IMR-90 (cell line): Measurements from ENCODE around the gene GKN1. TPM values are rescaled to one million over a fixed set of nuclear protein-coding genes. Genes with fewer than 3 reads are reported as not detected.

Experiments
- ATAC-seq: fragments of 200-7000 bp; cut with Tn5 transposase; 2 replicates; pipeline ENCODE4 v1.9.1; 2020; ENCODE audit warnings: low read depth, mild to moderate bottlenecking, moderate library complexity
- BruUV-seq: library from RNA; stranded (reverse); fragments of 400-500 nt; replicated peaks from 2 replicates; lab custom pipeline; 2021; lab: Mats Ljungman, UMichigan
- CTCF ChIA-PET: fragments of 300-600 bp; formaldehyde crosslinking; extraction: SDS; loops from one replicate; lab custom pipeline; 2021; ENCODE audit warnings: antibody characterized with exemption; lab: Yijun Ruan, JAX
- POLR2A ChIA-PET: fragments of 300-600 bp; sonication (Branson Sonifier 250); formaldehyde crosslinking; loops from one replicate; lab custom pipeline; 2022; ENCODE audit warnings: antibody characterized with exemption; ENCODE audit not compliant: unreplicated experiment; lab: Charles Lee
- DNase-seq: peaks from one replicate; pipeline ENCODE4 v3.0.0; 2013
- H2AFZ ChIP-seq: replicated peaks from 2 replicates; pipeline ENCODE3; 2013; ENCODE audit warnings: low read length, mild to moderate bottlenecking; ENCODE audit not compliant: poor library complexity
- H2AK5ac ChIP-seq: 2 replicates; pipeline ENCODE4 v1.6.1; 2013; ENCODE audit warnings: low read depth, low read length, inconsistent platforms
- H2AK9ac ChIP-seq: replicated peaks from 2 replicates; pipeline ENCODE3; 2013; ENCODE audit warnings: mild to moderate bottlenecking, low read depth, low read length, moderate library complexity; ENCODE audit not compliant: poor library complexity
- H2BK120ac ChIP-seq: 2 replicates; pipeline ENCODE4 v1.6.1; 2013; ENCODE audit warnings: low read depth, low read length, inconsistent platforms
- H2BK15ac ChIP-seq: 3 replicates; pipeline ENCODE4 v1.6.1; 2013; ENCODE audit warnings: low read depth, low read length, inconsistent platforms
- H2BK20ac ChIP-seq: 2 replicates; pipeline ENCODE4 v1.6.1; 2013; ENCODE audit warnings: low read depth, mild to moderate bottlenecking, inconsistent platforms, low read length, moderate library complexity
- H2BK5ac ChIP-seq: 2 replicates; pipeline ENCODE4 v1.6.1; 2013; ENCODE audit warnings: mild to moderate bottlenecking, low read depth, low read length, inconsistent platforms; ENCODE audit not compliant: poor library complexity, severe bottlenecking
- H3K14ac ChIP-seq: replicated peaks from 2 replicates; pipeline ENCODE4 v1.6.1; 2013; ENCODE audit warnings: low read depth, low read length, inconsistent platforms
- H3K18ac ChIP-seq: 2 replicates; pipeline ENCODE4 v1.6.1; 2013; ENCODE audit warnings: low read depth, low read length, control low read depth
- H3K23ac ChIP-seq: 2 replicates; pipeline ENCODE4 v1.6.1; 2013; ENCODE audit warnings: low read depth, low read length, inconsistent platforms
- H3K27ac ChIP-seq: 2 replicates; pipeline ENCODE4 v1.5.1; 2013; ENCODE audit warnings: mild to moderate bottlenecking, control low read depth, low read length; ENCODE audit not compliant: insufficient read depth
- H3K27me3 ChIP-seq: 2 replicates; pipeline ENCODE4 v1.6.1; 2013; ENCODE audit warnings: low read length; ENCODE audit not compliant: control insufficient read depth, insufficient read depth
- H3K36me3 ChIP-seq: 2 replicates; pipeline ENCODE4 v1.6.1; 2013; ENCODE audit warnings: low read length, mixed read lengths; ENCODE audit not compliant: control insufficient read depth, insufficient read depth
- H3K4ac ChIP-seq: 2 replicates; pipeline ENCODE4 v1.6.1; 2013; ENCODE audit warnings: low read depth, low read length, inconsistent platforms
- H3K4me1 ChIP-seq: 2 replicates; pipeline ENCODE4 v1.6.1; 2013; ENCODE audit warnings: low read length, mixed read lengths; ENCODE audit not compliant: control insufficient read depth, insufficient read depth
- H3K4me2 ChIP-seq: 2 replicates; pipeline ENCODE4 v1.6.1; 2013; ENCODE audit warnings: low read depth, mild to moderate bottlenecking, control low read depth, low read length, moderate library complexity
- H3K4me3 ChIP-seq: 2 replicates; pipeline ENCODE4 v1.5.1; 2013; ENCODE audit warnings: low read depth, mild to moderate bottlenecking, control low read depth, low read length, moderate library complexity; ENCODE audit not compliant: insufficient read depth
- H3K56ac ChIP-seq: 2 replicates; pipeline ENCODE4 v1.6.1; 2013; ENCODE audit warnings: low read length, inconsistent platforms; ENCODE audit not compliant: insufficient read depth; ENCODE audit errors: extremely low read depth
- H3K79me1 ChIP-seq, 2 experiments: 2 replicates each; pipeline ENCODE4 v1.6.1; 2013; ENCODE audit warnings: low read length in 2 of 2, inconsistent platforms in 1 of 2, low read depth in 1 of 2
- H3K9ac ChIP-seq: 2 replicates; pipeline ENCODE4 v1.6.1; 2013; ENCODE audit warnings: low read depth, low read length, control low read depth
- H3K9me1 ChIP-seq: 2 replicates; pipeline ENCODE4 v1.6.1; 2013; ENCODE audit warnings: low read length, inconsistent platforms; ENCODE audit not compliant: insufficient read depth
- H3K9me3 ChIP-seq: 2 replicates; pipeline ENCODE4 v1.6.1; 2013; ENCODE audit warnings: low read length; ENCODE audit not compliant: control insufficient read depth, insufficient read depth
- H4K20me1 ChIP-seq: 2 replicates; pipeline ENCODE4 v1.6.1; 2013; ENCODE audit warnings: low read length, inconsistent platforms; ENCODE audit not compliant: insufficient read depth
- H4K5ac ChIP-seq: 2 replicates; pipeline ENCODE4 v1.6.1; 2013; ENCODE audit warnings: mild to moderate bottlenecking, low read depth, low read length, control low read depth
- H4K8ac ChIP-seq, 2 experiments: 2 replicates each; pipeline ENCODE4 v1.6.1; 2013; ENCODE audit warnings: low read depth in 2 of 2, low read length in 2 of 2, control low read depth in 1 of 2, inconsistent platforms in 1 of 2
- H4K91ac ChIP-seq: 2 replicates; pipeline ENCODE4 v1.6.1; 2013; ENCODE audit warnings: low read depth, low read length, inconsistent platforms; ENCODE audit not compliant: insufficient read depth
- BHLHE40 ChIP-seq: fragments of 150-350 bp; IDR thresholded peaks from 2 replicates; pipeline ENCODE4 v1.6.1; 2016; ENCODE audit warnings: mild to moderate bottlenecking, low read depth, low read length
- CEBPB ChIP-seq: IDR thresholded peaks from 2 replicates; pipeline ENCODE4 v1.6.1; 2012; ENCODE audit warnings: low read depth, low read length, improper control_type of control experiment
- CHD1 ChIP-seq: IDR thresholded peaks from 2 replicates; pipeline ENCODE4 v1.6.1; 2012; ENCODE audit warnings: low read depth, low read length, improper control_type of control experiment
- CTCF ChIP-seq: conservative IDR thresholded peaks from 2 replicates; pipeline ENCODE4 v1.5.1; 2012; ENCODE audit warnings: mild to moderate bottlenecking, low read depth, low read length, improper control_type of control experiment
- ELK1 ChIP-seq: fragments of 150-350 bp; IDR thresholded peaks from 2 replicates; pipeline ENCODE4 v1.6.1; 2016; ENCODE audit warnings: low read depth, mild to moderate bottlenecking, low read length, moderate library complexity, borderline replicate concordance
- FOS ChIP-seq: fragments of 150-350 bp; IDR thresholded peaks from 2 replicates; pipeline ENCODE4 v1.6.1; 2016; ENCODE audit warnings: low read depth, low read length
- MAFK ChIP-seq: IDR thresholded peaks from 2 replicates; pipeline ENCODE4 v1.6.1; 2012; ENCODE audit warnings: low read depth, low read length, improper control_type of control experiment
- MAZ ChIP-seq: IDR thresholded peaks from 2 replicates; pipeline ENCODE4 v1.6.1; 2012; ENCODE audit warnings: low read depth, mild to moderate bottlenecking, low read length, improper control_type of control experiment, moderate library complexity, borderline replicate concordance
- MXI1 ChIP-seq: IDR thresholded peaks from 2 replicates; pipeline ENCODE4 v1.6.1; 2012; ENCODE audit warnings: low read depth, mild to moderate bottlenecking, low read length, moderate library complexity, borderline replicate concordance
- NFE2L2 ChIP-seq: fragments of 150-350 bp; IDR thresholded peaks from 2 replicates; pipeline ENCODE4 v1.6.1; 2016; ENCODE audit warnings: low read depth, mild to moderate bottlenecking, low read length
- POLR2A ChIP-seq: IDR thresholded peaks from 2 replicates; pipeline ENCODE4 v1.6.1; 2012; ENCODE audit warnings: mild to moderate bottlenecking, low read depth, low read length
- RAD21 ChIP-seq: IDR thresholded peaks from 2 replicates; pipeline ENCODE4 v1.6.1; 2012; ENCODE audit warnings: low read length, improper control_type of control experiment
- RCOR1 ChIP-seq: IDR thresholded peaks from 2 replicates; pipeline ENCODE4 v1.6.1; 2012; ENCODE audit warnings: mild to moderate bottlenecking, low read length, improper control_type of control experiment; ENCODE audit not compliant: insufficient replicate concordance
- RFX5 ChIP-seq: IDR thresholded peaks from 2 replicates; pipeline ENCODE4 v1.8.0; 2012; ENCODE audit warnings: low read depth, mild to moderate bottlenecking, low read length, moderate library complexity
- SMC3 ChIP-seq: fragments of 150-350 bp; IDR thresholded peaks from 2 replicates; pipeline ENCODE4 v1.6.1; 2016; ENCODE audit warnings: low read depth, mild to moderate bottlenecking, antibody characterized with exemption, low read length, moderate library complexity
- USF2 ChIP-seq: fragments of 150-350 bp; IDR thresholded peaks from 2 replicates; pipeline ENCODE4 v1.6.1; 2017; ENCODE audit warnings: mild to moderate bottlenecking, antibody characterized with exemption, low read length, low read depth
- WGBS, 2 experiments: methylation state at CpG; one replicate each; pipeline versions ENCODE4 v1.1.5 to v1.1.7; 2013; ENCODE audit warnings: missing lambda C conversion rate in 2 of 2; ENCODE audit not compliant: insufficient read length in 1 of 2; ENCODE audit errors: extremely low coverage in 2 of 2; 5-methylcytosine and 5-hydroxymethylcytosine counted together
- dilution Hi-C: fragments of 300-500 bp; cut with HindIII; formaldehyde crosslinking; loops from one replicate; pipeline ENCODE4 v1.14.3; 2018; ENCODE audit warnings: low sequenced_read_pairs; ENCODE audit not compliant: unreplicated experiment
- in situ Hi-C: fragments of 300-500 bp; cut with MboI; formaldehyde crosslinking; loops from 3 replicates; pipeline ENCODE4 v1.14.3; 2019; ENCODE audit warnings: low sequenced_read_pairs, inconsistent platforms, mixed read lengths
- intact Hi-C: fragments of 100-400 bp; cut with micrococcal nuclease; formaldehyde crosslinking; loops from 2 replicates; pipeline ENCODE4 v1.10.0; 2022
- polyA plus RNA-seq, 3 experiments: library from polyadenylated mRNA; depleted of rRNA; stranded (reverse); fragments of >200 nt; gene quantifications; 2 replicates each; pipeline ENCODE4 v1.2.3, GENCODE V29; 2012; ENCODE audit warnings: low replicate concordance in 1 of 3
- total RNA-seq: library from RNA; depleted of rRNA; stranded (reverse); fragments of >200 nt; gene quantifications from 2 replicates; pipeline ENCODE4 v1.2.3, GENCODE V29; 2012

GKN1 gene
- total and polyA plus RNA-seq, 2 of the 4 experiments (the other 2 are of a cell fraction), result not detected

- Histone ChIP-seq H4K5ac (peak overlapping the region; percentile 53; the same call in 1 of the 2 replicates), H3K23ac (peak overlapping the region; percentile 5; the same call in 1 of the 2 replicates), H2AK9ac (no peak overlapping the region), H2BK5ac (peak overlapping the region; percentile 1), H3K9me1 (peaks cover 23% of the 10 kb centered on the region), H3K18ac (peak overlapping the region; percentile 61; the same call in 1 of the 2 replicates), H3K4me3 (no peak overlapping the region), H3K4me2 (peak overlapping the region; percentile 41; the same call in 1 of the 2 replicates), H2BK120ac (peak overlapping the region; percentile 17; the same call in 1 of the 2 replicates), H3K27me3 (no peaks in the 10 kb centered on the region), H2BK20ac (peak overlapping the region; percentile 27; the same call in 1 of the 2 replicates), H3K36me3 (peaks cover 9% of the 10 kb centered on the region; the same call in 1 of the 2 replicates), H4K8ac (no peak overlapping the region), H4K20me1 (peaks cover 68% of the 10 kb centered on the region), H4K91ac (0 out of 2 replicates have a peak overlapping the region, but pooled peaks have one; percentile 1), H3K56ac (no peak overlapping the region), H3K4ac (peak overlapping the region; percentile 17; the same call in 1 of the 2 replicates), H2AK5ac (no peak overlapping the region), H2AFZ (no peak overlapping the region), H2BK15ac (no peak overlapping the region), H3K14ac (peak overlapping the region; percentile 12; the same call in 1 of the 2 replicates), H3K4me1 (peaks cover 18% of the 10 kb centered on the region), H3K9me3 (no peaks in the 10 kb centered on the region), H3K79me1 (peaks cover 49 to 73% of the 10 kb centered on the region in 2 experiments), H3K9ac (no peak overlapping the region), H3K27ac (no peak overlapping the region)
- CTCF ChIA-PET, result interaction anchor here (1.1 to 1.6 kb wide), 3 partner anchors 11 to 273 kb away, joined by 3 to 6 read pairs (median 4); no protein-coding TSS in a partner anchor
- intact Hi-C loops, result loop anchor here (2.0 kb wide), 1 partner anchor 281 kb away; no protein-coding TSS in a partner anchor
- DNase-seq (peak; percentile 46), ATAC-seq (peak; percentile 70)
- POLR2A ChIA-PET, result no interaction called here
- in situ Hi-C loops, result no loop called here
- no TSS peak for BruUV-seq
- TF ChIP-seq MAFK (no peak), RAD21 (peak; percentile 81), POLR2A (no peak), BHLHE40 (no peak), CEBPB (no peak), FOS (no peak), ELK1 (no peak), USF2 (no peak), MXI1 (no peak), RFX5 (no peak), NFE2L2 (no peak), CHD1 (no peak), RCOR1 (no peak), CTCF (peak; percentile 56), SMC3 (peak; percentile 78), MAZ (no peak)
- dilution Hi-C loops, result no loop called here
- no CpG with 5 or more reads among the region's 4 CpGs for WGBS, 2 experiments
These were observed 51.6 kb downstream of the GKN1 start for GRCh38 chr2:69026026-69026425.
